Measurements from ENCODE around the gene KCTD10.

GRCh38 chr12:109458086-109458485 is 19.0 kb downstream of the KCTD10 start:
- TF ChIP-seq CTCF (conservative IDR thresholded peaks at IDR 0.05; ENCODE audit: low read depth, low read length), result no peak
- no peak for TF ChIP-seq EZH2 (IDR thresholded peaks at IDR 0.05; ENCODE audit: borderline replicate concordance, low read depth, low read length, poor library complexity, severe bottlenecking)

Data from A673 (cell line).